Fibroblast of lung (primary cell): ENCODE data around the gene ROBO1. TPM values are rescaled to one million over a fixed set of nuclear protein-coding genes. Genes with fewer than 3 reads are reported as not detected.

Source experiments
- DNase-seq, 2 donors: peaks; one replicate each; pipeline versions ENCODE4 v3.0.0 to v3.0.0-alpha.2; 2010; ENCODE audit warnings: low read depth in 2 of 2
- H2AFZ ChIP-seq: 2 replicates; pipeline ENCODE4 v1.5.1; 2012; ENCODE audit warnings: low read length, control low read depth, inconsistent platforms
- H3K27ac ChIP-seq: 2 replicates; pipeline ENCODE4 v1.5.1; 2011; ENCODE audit warnings: low read length, control low read depth; ENCODE audit not compliant: insufficient read depth
- H3K27me3 ChIP-seq: 2 replicates; pipeline ENCODE4 v1.5.1; 2011; ENCODE audit warnings: mild to moderate bottlenecking, low read length; ENCODE audit not compliant: control insufficient read depth, insufficient read depth
- H3K36me3 ChIP-seq: 2 replicates; pipeline ENCODE4 v1.5.1; 2011; ENCODE audit warnings: low read length; ENCODE audit not compliant: control insufficient read depth, insufficient read depth
- H3K4me1 ChIP-seq: 2 replicates; pipeline ENCODE4 v1.5.1; 2011; ENCODE audit warnings: low read length; ENCODE audit not compliant: control insufficient read depth, insufficient read depth; ENCODE audit errors: extremely low read depth
- H3K4me2 ChIP-seq: 2 replicates; pipeline ENCODE4 v1.5.1; 2011; ENCODE audit warnings: low read length, control low read depth; ENCODE audit not compliant: insufficient read depth; ENCODE audit errors: extremely low read depth
- H3K4me3 ChIP-seq, 4 experiments: fragments of 200-600 bp in 1 of 4; sonication (generic) in 1 of 4; replicated peaks in 1 of 4; 2 replicates each; pipeline ENCODE4 v1.5.1; 2011 to 2016; ENCODE audit warnings: low read length in 4 of 4, low read depth in 3 of 4, mild to moderate bottlenecking in 3 of 4, control low read depth in 2 of 4, inconsistent platforms in 1 of 4, mixed read lengths in 1 of 4; ENCODE audit not compliant: insufficient read depth in 1 of 4; ENCODE audit errors: control extremely low read depth in 1 of 4
- H3K79me2 ChIP-seq: 2 replicates; pipeline ENCODE4 v1.5.1; 2012; ENCODE audit warnings: mild to moderate bottlenecking, low read length, inconsistent platforms; ENCODE audit not compliant: control insufficient read depth, insufficient read depth
- H3K9ac ChIP-seq: 2 replicates; pipeline ENCODE4 v1.5.1; 2011; ENCODE audit warnings: mild to moderate bottlenecking, low read length, control low read depth; ENCODE audit not compliant: insufficient read depth
- H3K9me3 ChIP-seq: 2 replicates; pipeline ENCODE4 v1.5.1; 2012; ENCODE audit warnings: low read depth, low read length; ENCODE audit not compliant: control insufficient read depth, insufficient read depth
- H4K20me1 ChIP-seq: 2 replicates; pipeline ENCODE4 v1.5.1; 2011; ENCODE audit warnings: low read length; ENCODE audit not compliant: control insufficient read depth, insufficient read depth; ENCODE audit errors: extremely low read depth
- EZH2 ChIP-seq: IDR thresholded peaks from 2 replicates; pipeline ENCODE4 v1.5.1; 2012; ENCODE audit warnings: low read length, control low read depth, mild to moderate bottlenecking; ENCODE audit errors: missing control alignments
- polyA plus RNA-seq, 2 donors: library from polyadenylated mRNA; depleted of rRNA in 1 of 2; stranded (reverse) in 1 of 2; unstranded in 1 of 2; fragments of >200 nt; gene quantifications; 2 replicates each; pipeline ENCODE4 v1.2.1, GENCODE V29; 2011 to 2012; ENCODE audit warnings: missing spikeins in 1 of 2
- total RNA-seq: library from RNA; depleted of rRNA; stranded (reverse); fragments of >200 nt; gene quantifications from 2 replicates; pipeline ENCODE4 v1.2.1, GENCODE V29; 2014
- TF ChIP-seq, protein P1 (sequence below), 2 donors: IDR thresholded peaks in 1 of 2; conservative IDR thresholded peaks in 1 of 2; 1 replicate in 1 of 2; 2 replicates in 1 of 2; pipeline ENCODE4 v1.5.1; 2011 to 2012; ENCODE audit warnings: low read length in 2 of 2, control low read depth in 1 of 2, inconsistent platforms in 1 of 2, low read depth in 1 of 2, mild to moderate bottlenecking in 1 of 2

Gene ROBO1
- total and polyA plus RNA-seq, 2 donors (not counting 1 experiment from before 2014, with no cell fraction given): 53.8 to 104 TPM

DNA sequence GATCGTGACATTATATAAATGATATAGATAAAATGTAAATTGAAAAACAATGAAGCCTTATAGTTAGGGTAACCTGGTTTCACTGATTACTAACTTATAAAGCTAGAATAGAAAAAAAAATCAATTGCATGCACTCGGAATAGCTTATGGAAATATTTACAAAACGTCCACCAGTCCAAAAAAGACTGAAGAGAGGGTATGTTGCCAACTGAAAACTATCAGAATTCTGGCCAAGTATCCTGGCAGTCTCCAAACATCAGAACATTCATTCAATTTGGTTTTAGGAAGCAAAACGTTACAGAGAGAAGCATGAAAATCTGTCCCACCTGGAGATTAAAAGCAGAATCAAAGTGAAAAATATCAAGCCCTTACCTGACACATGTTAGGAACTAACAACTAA lies 892.4 kb downstream of the ROBO1 start:
- H3K4me3 ChIP-seq: no peak overlapping the region
- H4K20me1 ChIP-seq: no peaks in the 10 kb centered on the region
- H3K9ac ChIP-seq: no peak overlapping the region
- no peak overlapping the region for H3K4me2 ChIP-seq
- H3K9me3 ChIP-seq: no peaks in the 10 kb centered on the region
- no peak for DNase-seq
- no peaks in the 10 kb centered on the region for H3K36me3 ChIP-seq
- no peaks in the 10 kb centered on the region for H3K27me3 ChIP-seq
- no peak overlapping the region for H3K27ac ChIP-seq
- H2AFZ ChIP-seq: no peak overlapping the region
- H3K79me2 ChIP-seq: no peaks in the 10 kb centered on the region
- TF ChIP-seq, protein P1, sequence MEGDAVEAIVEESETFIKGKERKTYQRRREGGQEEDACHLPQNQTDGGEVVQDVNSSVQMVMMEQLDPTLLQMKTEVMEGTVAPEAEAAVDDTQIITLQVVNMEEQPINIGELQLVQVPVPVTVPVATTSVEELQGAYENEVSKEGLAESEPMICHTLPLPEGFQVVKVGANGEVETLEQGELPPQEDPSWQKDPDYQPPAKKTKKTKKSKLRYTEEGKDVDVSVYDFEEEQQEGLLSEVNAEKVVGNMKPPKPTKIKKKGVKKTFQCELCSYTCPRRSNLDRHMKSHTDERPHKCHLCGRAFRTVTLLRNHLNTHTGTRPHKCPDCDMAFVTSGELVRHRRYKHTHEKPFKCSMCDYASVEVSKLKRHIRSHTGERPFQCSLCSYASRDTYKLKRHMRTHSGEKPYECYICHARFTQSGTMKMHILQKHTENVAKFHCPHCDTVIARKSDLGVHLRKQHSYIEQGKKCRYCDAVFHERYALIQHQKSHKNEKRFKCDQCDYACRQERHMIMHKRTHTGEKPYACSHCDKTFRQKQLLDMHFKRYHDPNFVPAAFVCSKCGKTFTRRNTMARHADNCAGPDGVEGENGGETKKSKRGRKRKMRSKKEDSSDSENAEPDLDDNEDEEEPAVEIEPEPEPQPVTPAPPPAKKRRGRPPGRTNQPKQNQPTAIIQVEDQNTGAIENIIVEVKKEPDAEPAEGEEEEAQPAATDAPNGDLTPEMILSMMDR (conservative IDR thresholded peaks at IDR 0.05 in 1 of 2, IDR thresholded peaks at IDR 0.05 in 1 of 2; ENCODE audit: low read depth in 1 of 2, low read length in 2 of 2): no peak
- TF ChIP-seq EZH2: no peak
- peaks cover 7% of the 10 kb centered on the region for H3K4me1 ChIP-seq

DNA sequence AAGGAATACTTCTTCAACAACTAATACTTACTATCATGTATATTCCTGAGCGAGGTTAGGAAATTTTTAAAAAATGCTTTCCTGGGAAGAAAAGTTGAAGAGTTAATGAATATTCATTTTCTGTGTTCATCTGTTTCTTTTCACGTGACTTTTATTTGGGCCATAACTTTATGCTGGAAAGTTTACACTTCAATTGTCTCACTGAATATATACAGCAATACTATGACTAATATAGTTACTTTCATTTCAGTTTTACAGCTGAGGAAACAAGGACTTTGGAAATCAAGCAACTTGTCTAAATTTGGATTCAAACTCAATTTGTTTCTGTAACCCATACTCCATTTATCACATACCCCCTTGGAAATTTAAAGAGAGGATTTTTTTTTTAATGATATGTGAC lies 894.2 kb downstream of the ROBO1 start:
- peaks cover 4% of the 10 kb centered on the region for H3K4me1 ChIP-seq
- DNase-seq: peak; percentile 19 to 57
- no peak overlapping the region for H3K4me3 ChIP-seq
- TF ChIP-seq EZH2: no peak
- TF ChIP-seq, protein P1 (conservative IDR thresholded peaks at IDR 0.05 in 1 of 2, IDR thresholded peaks at IDR 0.05 in 1 of 2; ENCODE audit: low read depth in 1 of 2, low read length in 2 of 2): no peak
- no peak overlapping the region for H2AFZ ChIP-seq
- H3K79me2 ChIP-seq: no peaks in the 10 kb centered on the region
- no peaks in the 10 kb centered on the region for H3K27me3 ChIP-seq
- no peaks in the 10 kb centered on the region for H3K9me3 ChIP-seq
- no peak overlapping the region for H3K4me2 ChIP-seq
- no peaks in the 10 kb centered on the region for H4K20me1 ChIP-seq
- no peak overlapping the region for H3K9ac ChIP-seq
- H3K27ac ChIP-seq: no peak overlapping the region
- H3K36me3 ChIP-seq: no peaks in the 10 kb centered on the region

- TF ChIP-seq, protein P1 (conservative IDR thresholded peaks at IDR 0.05 in 1 of 2, IDR thresholded peaks at IDR 0.05 in 1 of 2; ENCODE audit: low read depth in 1 of 2, low read length in 2 of 2): no peak
- TF ChIP-seq EZH2: no peak
- Histone ChIP-seq H3K9me3 (no peaks in the 10 kb centered on the region), H3K27ac (no peak overlapping the region), H3K9ac (no peak overlapping the region), H3K36me3 (no peaks in the 10 kb centered on the region), H3K4me1 (no peaks in the 10 kb centered on the region), H3K4me3 (no peak overlapping the region), H2AFZ (no peak overlapping the region), H3K79me2 (no peaks in the 10 kb centered on the region), H3K4me2 (no peak overlapping the region), H4K20me1 (no peaks in the 10 kb centered on the region), H3K27me3 (no peaks in the 10 kb centered on the region)
- peak in 1 of 2 donors; percentile 68 for DNase-seq
These were observed 895.6 kb downstream of the ROBO1 start for GRCh38 chr3:78872195-78872594.
